C1 segment of cervical spinal cord (tissue), 14 donors: ENCODE results near the gene POM121.
"Not testable (repeated sequence)": the region's sequence is repeated elsewhere in the genome, so short reads cannot be mapped to it uniquely, and the experiment has no call there.

Experiments used
- DNase-seq, 14 donors: peaks; one replicate each; lab custom pipeline; 2025; lab: John Stamatoyannopoulos, UW

The POM121 gene

GRCh38 chr7:72924733-72925545, at the start of gene POM121:
Gene POM121, plus strand, starts transcription at chr7:72925095. Its CDS starts 27 bp downstream, at chr7:72925122.
- peak; percentile 3 to 85 (median 72) for DNase-seq

- peak; percentile 10 to 87 (median 76) for DNase-seq
These were observed 45.7 kb upstream of the POM121 start for GRCh38 chr7:72879079-72879736.

DNA sequence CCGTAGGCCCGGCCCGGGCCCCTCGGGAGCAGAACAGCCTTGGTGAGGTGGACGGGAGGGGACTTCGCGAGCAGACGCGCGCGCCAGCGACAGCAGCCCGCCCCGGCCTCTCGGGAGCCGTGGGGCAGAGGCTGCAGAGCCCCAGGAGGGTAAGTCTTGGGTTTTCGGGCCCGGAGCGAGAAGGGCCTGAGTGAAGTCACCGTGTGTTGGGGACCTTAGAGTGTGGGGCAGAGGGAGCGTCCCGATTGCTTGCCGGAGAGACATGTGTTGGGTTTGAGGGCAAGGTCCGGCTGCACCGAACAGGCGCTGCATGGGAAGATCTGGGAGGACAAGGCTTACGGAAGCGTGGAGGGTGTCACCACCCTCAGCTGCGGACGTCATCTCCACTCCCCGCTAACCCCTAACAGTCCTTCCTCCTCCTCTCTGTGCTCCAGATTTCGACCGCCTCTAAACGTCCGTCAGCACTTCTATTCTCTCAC, 45.1 kb upstream of the POM121 start:
- DNase-seq, result peak in 9 of 14 donors; percentile 4 to 41 (median 9)

DNA sequence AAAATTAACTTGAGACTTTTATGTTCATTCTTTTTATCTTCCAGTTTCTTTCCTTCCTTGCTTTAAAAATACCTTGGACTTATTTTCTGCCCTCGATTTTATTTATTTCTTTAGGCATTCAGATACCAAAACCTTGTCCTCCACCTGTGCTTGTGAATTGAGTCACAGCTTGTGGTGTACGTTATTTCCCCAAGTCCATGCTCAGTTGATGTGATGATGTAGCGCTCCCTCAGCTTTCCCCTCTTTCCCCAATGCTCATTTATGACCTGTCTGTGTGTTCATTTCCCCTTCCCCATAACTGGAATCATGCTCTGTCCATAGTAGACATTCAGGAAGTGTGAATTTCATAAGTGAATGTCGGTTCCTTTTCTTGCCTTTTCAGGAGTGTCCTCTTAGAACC, 33.1 kb upstream of the POM121 start:
- DNase-seq, result not testable (repeated sequence)

- not testable (repeated sequence) for DNase-seq
These were observed 20.2 kb upstream of the POM121 start for GRCh38 chr7:72904740-72905139.

DNA sequence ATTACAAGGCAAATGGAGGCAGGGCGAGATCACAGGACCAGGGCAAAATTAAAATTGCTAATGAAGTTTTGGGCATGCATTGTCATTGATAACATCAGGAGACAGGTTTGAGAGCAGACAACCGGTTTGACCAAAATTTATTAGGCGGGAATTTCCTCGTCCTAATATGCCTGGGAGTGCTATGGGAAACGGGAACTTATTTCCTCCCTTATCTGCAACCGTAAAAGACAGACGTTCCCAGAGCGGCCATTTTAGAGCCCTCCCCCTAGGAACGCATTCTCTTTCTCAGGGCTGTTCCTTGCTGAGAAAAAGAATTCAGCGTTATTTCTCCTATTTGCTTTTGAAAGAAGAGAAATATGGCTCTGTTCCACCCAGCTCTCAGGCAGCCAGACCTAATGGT, 16.5 kb upstream of the POM121 start:
- not testable (repeated sequence) for DNase-seq

- DNase-seq, result not testable (repeated sequence)
These were observed 13.5 kb upstream of the POM121 start for GRCh38 chr7:72911395-72911794.

GRCh38 chr7:72913750-72914149, 11.1 kb upstream of the POM121 start:
- DNase-seq, result not testable (repeated sequence)

DNA sequence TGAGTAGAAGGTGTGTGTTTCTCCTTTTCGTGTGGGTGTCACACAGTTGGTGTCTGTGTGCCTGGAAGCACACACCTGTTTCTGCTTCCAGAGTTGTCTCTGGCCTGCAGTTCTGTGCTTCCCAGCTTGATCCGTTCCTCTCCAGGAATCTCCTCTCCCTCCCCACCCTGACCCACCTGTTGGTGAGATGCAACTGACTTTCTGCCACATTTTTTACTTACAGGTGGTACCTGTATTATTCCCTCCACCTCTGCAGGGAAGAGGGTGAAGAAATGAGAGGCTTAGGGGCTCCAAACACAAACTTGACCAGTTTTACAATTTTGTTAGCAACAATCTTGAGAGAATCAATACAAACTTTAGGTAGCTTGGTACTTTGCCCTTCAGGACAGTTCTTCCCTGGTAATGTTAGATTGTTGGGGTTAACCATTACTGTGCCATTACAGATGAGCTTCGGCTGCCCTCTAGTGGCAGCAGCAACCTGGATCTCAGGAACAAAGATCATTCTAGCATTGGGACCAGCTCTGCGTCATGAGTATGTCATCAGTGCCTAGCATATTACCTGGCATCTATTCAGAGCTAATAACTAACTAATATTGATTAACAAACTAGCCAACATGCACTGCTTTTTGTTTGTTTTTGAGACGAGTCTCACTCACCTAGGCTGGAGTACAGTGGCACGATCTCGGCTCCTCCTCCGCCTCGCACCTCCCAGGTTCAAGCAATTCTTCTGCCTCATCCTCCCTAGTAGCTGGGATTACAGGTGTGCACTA, 10.0 kb upstream of the POM121 start:
- DNase-seq, result peak in 3 of 14 donors; percentile 1 to 3 (median 1)

DNA sequence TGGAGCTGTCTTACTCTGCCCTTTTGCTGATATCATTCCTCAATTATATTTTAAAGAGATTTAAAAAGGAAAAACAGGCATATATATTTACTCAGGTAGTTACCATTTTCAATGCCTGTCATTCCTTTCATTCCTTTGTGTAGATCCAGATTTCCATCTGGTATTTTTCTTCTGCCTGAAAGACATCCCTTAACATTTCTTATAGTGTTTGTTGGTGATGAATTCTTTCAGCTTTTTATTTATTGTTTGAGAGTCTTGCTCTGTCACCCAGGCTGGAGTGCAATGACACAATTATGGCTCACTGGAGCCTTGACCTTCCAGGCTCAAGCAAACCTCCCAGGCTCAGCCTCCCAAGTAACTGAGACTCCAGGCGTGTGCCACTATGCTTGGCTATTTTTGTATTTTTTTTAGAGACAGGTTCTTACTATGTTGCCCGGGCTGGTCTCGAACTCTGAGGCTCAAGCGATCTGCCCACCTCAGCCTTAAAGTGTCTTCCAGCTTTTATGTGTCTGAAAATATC, 5.6 kb upstream of the POM121 start:
- DNase-seq, result no peak

DNA sequence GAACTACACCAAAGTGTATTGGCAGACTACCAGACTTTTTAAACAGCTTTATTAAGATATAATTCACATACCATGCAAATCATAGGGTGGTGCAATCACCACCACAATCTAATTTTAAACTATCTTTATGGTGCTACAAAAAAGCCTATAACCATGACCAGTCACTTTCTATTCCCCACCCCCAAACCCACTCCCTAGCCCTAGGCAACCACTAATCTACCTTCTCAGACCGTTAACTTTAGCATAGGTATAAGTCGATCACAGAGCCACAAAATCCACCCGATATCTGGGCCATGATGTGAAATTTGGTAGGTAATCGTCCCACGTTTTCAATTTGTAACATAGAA, 536 bp upstream of the POM121 start:
- no peak for DNase-seq

- DNase-seq, result peak in 3 of 14 donors; percentile 9 to 36 (median 13)
These were observed 738 bp downstream of the POM121 start for GRCh38 chr7:72925546-72926120.

DNA sequence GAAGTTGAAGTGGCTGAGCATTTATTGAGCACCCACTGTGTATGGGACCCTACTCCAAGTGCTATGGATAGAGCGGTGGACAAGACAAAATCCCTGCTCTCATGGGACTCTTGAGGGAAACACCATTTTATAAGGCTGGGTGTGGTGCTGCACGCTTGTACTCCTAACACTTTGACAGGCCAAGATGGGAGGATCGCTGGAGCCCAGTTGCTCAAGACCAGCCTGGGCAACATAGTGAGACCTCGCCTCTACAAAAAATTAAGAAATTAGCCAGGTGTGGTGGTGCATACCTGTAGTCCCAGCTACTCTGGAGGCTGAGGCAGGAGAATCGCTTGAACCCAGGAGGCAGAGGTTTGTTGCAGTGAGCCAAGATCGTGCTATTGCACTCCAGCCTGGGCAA, 2.9 kb downstream of the POM121 start:
- not testable (repeated sequence) for DNase-seq

DNA sequence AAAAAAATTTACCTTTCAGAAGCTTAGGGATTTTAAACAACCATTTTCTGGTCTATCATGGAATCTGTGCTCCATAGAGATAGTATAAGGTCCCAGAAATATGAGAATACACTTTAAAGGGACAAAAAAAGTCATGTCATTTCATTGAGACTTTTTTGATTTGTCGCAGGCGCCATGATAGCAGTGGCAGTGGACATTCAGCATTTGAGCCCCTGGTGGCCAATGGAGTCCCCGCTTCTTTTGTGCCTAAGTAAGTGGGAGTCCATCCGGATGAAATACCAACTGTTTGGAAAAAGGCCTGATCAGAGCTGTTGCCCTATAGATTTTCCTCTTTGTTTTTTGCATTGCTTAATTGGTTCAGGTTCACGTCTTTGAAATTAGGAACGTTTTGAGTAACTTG, 3.3 kb downstream of the POM121 start:
- DNase-seq, result not testable (repeated sequence)

GRCh38 chr7:72942022-72942705, 17.3 kb downstream of the POM121 start:
- DNase-seq, result not testable (repeated sequence)

GRCh38 chr7:72942956-72943355, 18.1 kb downstream of the POM121 start:
- not testable (repeated sequence) for DNase-seq

DNA sequence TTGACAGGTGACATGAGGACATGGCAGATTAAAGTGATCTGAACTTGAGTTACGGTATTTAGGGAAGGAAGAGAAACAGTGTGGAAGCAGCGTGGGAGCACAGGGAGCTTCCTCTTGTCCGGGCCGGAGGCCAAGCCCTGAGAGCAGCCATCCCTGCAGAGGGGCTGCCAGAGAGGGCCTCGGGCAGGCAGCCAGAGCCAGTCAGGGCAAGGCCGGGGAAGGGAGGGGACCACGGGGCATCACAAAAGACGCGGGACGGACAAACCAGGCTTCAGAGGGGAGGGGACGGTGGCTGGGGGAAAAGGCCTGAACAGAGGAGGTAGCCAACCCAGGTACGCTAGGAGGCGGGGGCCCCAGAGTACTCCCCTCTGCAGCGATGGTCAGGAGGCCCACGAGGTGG, 20.0 kb downstream of the POM121 start:
- DNase-seq, result not testable (repeated sequence)

DNA sequence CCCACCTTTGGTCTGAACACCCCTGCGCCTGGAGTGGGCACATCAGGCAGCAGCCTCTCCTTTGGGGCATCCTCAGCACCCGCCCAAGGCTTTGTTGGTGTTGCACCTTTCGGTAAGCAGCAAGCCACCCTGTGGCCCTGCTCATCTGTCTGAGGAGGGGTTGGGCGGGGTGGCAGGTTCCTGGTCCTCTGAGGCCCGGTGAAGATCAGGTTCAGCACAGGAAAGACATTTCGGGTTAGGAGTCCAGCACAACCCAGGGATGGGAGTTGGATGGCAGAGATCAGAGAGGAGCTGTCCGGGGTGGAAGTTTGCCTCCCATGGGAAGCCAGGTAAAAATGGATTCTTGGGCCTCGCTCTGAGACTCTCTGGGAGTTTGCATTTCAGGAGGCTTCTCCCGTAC, 20.7 kb downstream of the POM121 start:
- DNase-seq, result not testable (repeated sequence)

GRCh38 chr7:72946130-72946745, 21.3 kb downstream of the POM121 start:
- DNase-seq, result not testable (repeated sequence)

- not testable (repeated sequence) for DNase-seq
These were observed 23.8 kb downstream of the POM121 start for GRCh38 chr7:72948714-72949113.
